HG02678 (cell line): ENCODE measurements around the gene SLC9A8.

Source experiments
- ATAC-seq: cut with Tn5 transposase; IDR thresholded peaks from one replicate; pipeline ENCODE4 v1.9.1; 2021; ENCODE audit warnings: mild to moderate bottlenecking, moderate library complexity; ENCODE audit not compliant: unreplicated experiment

SLC9A8 gene

DNA sequence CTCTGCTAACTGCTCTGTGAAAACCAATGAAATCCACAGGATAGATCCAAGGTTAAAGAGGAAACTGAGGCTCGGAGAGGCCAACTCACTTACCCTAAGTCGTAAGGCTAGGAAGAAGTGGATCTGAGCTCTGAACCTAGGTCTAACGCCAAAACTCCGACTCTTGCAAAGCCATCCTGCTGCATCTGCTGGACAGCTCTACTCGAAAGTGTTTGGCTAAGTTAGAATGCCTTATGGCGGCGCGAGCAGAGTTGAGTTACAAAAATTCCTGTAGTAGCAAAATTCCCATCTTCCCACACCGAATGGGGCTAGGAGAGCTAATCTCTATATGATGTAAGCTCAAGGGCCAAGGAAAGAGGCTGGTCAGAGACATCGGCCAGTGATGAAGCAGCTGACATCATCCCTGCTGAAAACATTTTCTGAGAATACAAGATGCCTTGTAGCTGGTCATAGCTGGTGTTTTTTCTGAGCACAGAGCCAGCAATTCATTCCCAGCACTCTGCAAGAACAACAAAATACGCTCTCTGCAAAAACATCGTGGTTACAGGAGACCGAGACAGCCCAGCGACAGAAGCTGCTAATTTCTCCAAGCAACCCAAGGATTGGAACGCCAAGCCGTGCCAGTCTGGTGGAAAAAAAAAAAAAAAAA lies 100.9 kb downstream of the SLC9A8 start:
- ATAC-seq, result no peak

DNA sequence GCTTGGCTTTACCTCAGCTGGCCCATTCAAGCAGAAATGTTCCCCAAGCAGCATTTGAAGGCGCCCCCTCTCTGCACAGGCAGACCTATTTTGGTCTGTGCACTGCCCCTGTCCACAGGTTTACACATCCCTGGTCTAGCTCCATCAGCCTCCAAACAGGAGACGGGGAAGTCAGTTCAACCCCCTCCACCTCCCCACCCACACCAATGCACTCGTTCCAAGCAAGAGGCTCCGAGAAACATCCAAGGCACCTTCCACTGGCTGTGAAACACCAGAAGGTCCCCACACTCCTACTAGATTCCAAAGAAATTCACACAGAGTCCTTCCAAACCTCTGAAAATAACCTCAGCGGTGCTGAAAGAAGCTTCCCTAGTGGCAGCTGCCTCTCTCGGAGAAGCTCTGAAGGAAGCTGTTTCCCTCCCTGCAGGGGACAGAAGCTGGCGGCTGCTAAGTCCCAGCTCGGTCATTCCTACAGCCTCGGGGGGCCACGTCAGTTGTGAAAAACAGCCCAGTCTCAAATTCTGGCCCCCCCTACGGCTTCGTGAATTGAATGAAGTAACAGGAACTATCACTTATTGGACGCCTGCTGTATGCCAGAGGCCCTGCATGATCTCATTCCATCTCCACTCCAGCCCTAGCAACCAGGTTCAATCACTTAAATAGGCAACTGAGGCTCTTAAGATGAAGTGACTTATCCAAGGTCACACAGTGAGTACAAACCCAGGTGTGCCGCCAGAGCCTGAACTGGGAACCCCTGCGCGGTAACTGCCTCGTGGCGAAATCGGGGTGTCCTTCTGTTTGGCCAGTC lies 101.9 kb downstream of the SLC9A8 start:
- no peak for ATAC-seq

DNA sequence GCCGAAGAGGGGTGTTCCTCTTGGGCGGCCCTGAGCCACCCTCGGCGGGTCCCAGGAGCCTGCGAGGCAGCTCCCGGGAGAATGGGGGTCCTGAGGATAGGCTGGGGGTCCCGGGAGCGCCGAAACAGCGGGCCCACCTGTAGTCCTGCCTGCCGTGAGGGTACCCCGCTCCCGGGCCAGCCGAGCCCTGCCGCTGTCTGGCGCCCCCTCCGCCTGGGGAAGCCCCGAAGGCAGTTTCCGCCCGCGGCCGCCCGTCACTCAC lies 102.4 kb downstream of the SLC9A8 start:
- ATAC-seq, result peak; percentile 3

GRCh38 chr20:49915380-49916145 lies 102.9 kb downstream of the SLC9A8 start, which contains the start of gene SPATA2:
SPATA2 (minus strand) TSS chr20:49915529; CDS start chr20:49908490, 7,039 bp downstream.
- peak; percentile 89 for ATAC-seq

GRCh38 chr20:49916146-49917002 lies 103.7 kb downstream of the SLC9A8 start:
- no peak for ATAC-seq

- no peak for ATAC-seq
These were observed 105.8 kb downstream of the SLC9A8 start for GRCh38 chr20:49918446-49918845.

DNA sequence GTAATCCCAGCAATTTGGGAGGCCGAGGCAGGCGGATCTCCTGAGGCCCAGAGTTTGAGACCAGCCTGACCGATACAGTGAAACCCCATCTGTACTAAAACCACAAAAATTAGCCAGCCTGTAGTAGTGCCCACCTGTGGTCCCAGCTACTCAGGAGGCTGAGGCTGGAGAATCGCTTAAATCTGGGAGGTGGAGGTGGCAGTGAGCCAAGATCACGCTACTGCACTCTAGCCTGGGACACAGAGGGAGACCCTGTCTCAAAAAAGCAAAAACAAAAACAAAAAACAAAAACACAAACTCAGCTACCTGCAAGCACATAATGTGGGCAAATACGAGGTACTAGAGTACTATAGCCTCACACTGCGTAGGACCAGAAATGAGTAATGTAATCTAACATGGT lies 106.4 kb downstream of the SLC9A8 start:
- no peak for ATAC-seq

GRCh38 chr20:49919461-49919860 lies 106.8 kb downstream of the SLC9A8 start:
- ATAC-seq, result no peak

DNA sequence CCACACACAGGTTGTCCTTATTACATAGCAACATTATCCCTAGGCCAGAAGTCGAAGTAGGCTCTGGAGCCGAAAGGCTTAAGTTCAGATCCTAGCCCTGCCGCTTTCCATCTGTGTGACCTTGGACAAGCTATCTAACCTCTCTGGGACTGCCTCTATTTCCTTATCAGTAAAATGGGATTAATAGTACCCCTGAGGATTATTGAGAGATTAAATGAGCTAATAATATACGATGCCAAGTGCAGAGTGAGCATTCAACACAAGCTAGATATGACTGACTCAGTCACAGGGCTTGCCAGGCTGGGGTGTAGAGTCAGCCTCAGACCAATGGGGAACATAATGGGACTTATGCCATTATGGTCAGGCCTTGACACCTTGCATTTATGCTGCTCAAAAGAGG lies 111.6 kb downstream of the SLC9A8 start:
- no peak for ATAC-seq

DNA sequence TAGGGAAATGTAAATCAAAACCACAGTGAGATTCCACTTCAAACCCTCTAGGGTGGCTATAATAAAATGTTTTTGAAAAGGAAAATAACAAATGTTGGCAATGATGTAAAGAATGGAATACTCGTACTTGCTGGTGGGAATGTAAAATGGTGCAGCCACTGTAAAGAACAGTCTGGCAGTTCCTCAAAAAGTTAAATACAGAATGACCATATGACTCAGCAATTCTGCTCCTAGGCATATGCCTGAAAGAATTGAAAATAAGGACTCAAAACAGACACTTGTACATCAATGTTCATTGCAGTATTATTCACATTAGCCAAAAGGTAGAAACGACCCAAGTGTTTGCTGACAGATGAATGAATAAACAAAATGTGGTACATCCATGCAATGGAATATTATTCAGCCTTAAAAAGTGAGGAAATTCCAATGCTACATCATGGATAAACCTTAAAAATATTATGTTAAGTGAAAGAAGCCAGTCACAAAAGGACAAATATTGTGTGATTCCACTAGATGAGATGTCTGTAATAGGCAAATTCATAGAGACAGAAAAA lies 113.3 kb downstream of the SLC9A8 start:
- ATAC-seq, result no peak

GRCh38 chr20:49928411-49929141 lies 115.9 kb downstream of the SLC9A8 start:
- no peak for ATAC-seq

- no peak for ATAC-seq
These were observed 116.5 kb downstream of the SLC9A8 start for GRCh38 chr20:49929142-49929494.

DNA sequence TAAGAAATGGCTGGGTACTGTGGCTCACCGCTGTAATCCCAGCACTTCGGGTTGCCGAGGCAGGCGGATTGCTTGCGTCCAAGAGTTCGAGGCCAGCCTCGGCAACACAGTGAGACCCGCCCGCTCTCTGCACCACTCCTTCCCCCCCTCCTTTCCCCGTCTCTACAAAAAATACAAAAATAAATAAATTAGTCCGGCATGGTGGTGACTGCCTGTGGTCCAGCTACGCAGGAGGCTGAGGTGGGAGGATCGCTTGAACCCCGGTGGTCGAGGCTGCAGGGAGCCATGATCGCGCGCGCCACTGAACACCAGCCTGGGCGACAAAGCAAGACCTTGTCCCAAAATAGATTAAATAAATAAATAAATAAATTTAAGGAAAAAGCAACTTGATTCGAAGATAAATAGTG lies 123.1 kb downstream of the SLC9A8 start:
- ATAC-seq, result peak; percentile 7

- peak; percentile 82 for ATAC-seq
These were observed 123.8 kb downstream of the SLC9A8 start, which contains the start of gene RNF114 for GRCh38 chr20:49936153-49937026. RNF114 (plus strand) TSS chr20:49936397; CDS start chr20:49936413, 16 bp downstream.

- peak; percentile 7 for ATAC-seq
These were observed 124.7 kb downstream of the SLC9A8 start for GRCh38 chr20:49937027-49937929.

- no peak for ATAC-seq
These were observed 125.8 kb downstream of the SLC9A8 start for GRCh38 chr20:49938173-49939163.

- no peak for ATAC-seq
These were observed 128.8 kb downstream of the SLC9A8 start for GRCh38 chr20:49941456-49941855.
